HG03460 (cell line): ENCODE measurements around the gene ST3GAL5.
"Not testable (repeated sequence)": the region's sequence is repeated elsewhere in the genome, so short reads cannot be mapped to it uniquely, and the experiment has no call there.

Experiments used
- ATAC-seq: cut with Tn5 transposase; IDR thresholded peaks from one replicate; pipeline ENCODE4 v1.9.1; 2021; ENCODE audit not compliant: unreplicated experiment

Gene ST3GAL5

GRCh38 chr2:85888684-85889626, at the start of gene ST3GAL5:
TSS of gene ST3GAL5 (minus strand) at chr2:85888990. CDS start at chr2:85888905, 85 bp downstream.
- ATAC-seq = peak; percentile 78

- ATAC-seq = no peak
Measured at GRCh38 chr2:85938456-85938855, 49.7 kb upstream of the ST3GAL5 start.

GRCh38 chr2:85937069-85937439, 48.3 kb upstream of the ST3GAL5 start:
- no peak for ATAC-seq

GRCh38 chr2:85936421-85937068, 47.8 kb upstream of the ST3GAL5 start:
- no peak for ATAC-seq

GRCh38 chr2:85935746-85936208, 47.0 kb upstream of the ST3GAL5 start:
- ATAC-seq = no peak

- no peak for ATAC-seq
Measured at GRCh38 chr2:85935170-85935745, 46.5 kb upstream of the ST3GAL5 start.

- ATAC-seq = no peak
Measured at GRCh38 chr2:85933753-85934594, 45.2 kb upstream of the ST3GAL5 start.

GRCh38 chr2:85931151-85931550, 42.4 kb upstream of the ST3GAL5 start:
- not testable (repeated sequence) for ATAC-seq

- ATAC-seq = no peak
Measured at GRCh38 chr2:85930129-85931124, 41.6 kb upstream of the ST3GAL5 start.

- ATAC-seq = no peak
Measured at GRCh38 chr2:85929096-85930050, 40.6 kb upstream of the ST3GAL5 start.

- ATAC-seq = no peak
Measured at GRCh38 chr2:85926931-85927661, 38.3 kb upstream of the ST3GAL5 start.

- no peak for ATAC-seq
Measured at GRCh38 chr2:85926526-85926925, 37.7 kb upstream of the ST3GAL5 start.

- no peak for ATAC-seq
Measured at GRCh38 chr2:85925216-85925671, 36.5 kb upstream of the ST3GAL5 start.

- ATAC-seq = no peak
Measured at GRCh38 chr2:85924522-85924921, 35.7 kb upstream of the ST3GAL5 start.

- ATAC-seq = no peak
Measured at GRCh38 chr2:85922199-85922598, 33.4 kb upstream of the ST3GAL5 start.

- no peak for ATAC-seq
Measured at GRCh38 chr2:85921659-85922058, 32.9 kb upstream of the ST3GAL5 start.

- no peak for ATAC-seq
Measured at GRCh38 chr2:85920810-85921545, 32.2 kb upstream of the ST3GAL5 start.
